ENCODE results near the gene SLC35E1.
"Not testable (repeated sequence)": the region's sequence is repeated elsewhere in the genome, so short reads cannot be mapped to it uniquely, and the experiment has no call there.

The SLC35E1 gene

DNA sequence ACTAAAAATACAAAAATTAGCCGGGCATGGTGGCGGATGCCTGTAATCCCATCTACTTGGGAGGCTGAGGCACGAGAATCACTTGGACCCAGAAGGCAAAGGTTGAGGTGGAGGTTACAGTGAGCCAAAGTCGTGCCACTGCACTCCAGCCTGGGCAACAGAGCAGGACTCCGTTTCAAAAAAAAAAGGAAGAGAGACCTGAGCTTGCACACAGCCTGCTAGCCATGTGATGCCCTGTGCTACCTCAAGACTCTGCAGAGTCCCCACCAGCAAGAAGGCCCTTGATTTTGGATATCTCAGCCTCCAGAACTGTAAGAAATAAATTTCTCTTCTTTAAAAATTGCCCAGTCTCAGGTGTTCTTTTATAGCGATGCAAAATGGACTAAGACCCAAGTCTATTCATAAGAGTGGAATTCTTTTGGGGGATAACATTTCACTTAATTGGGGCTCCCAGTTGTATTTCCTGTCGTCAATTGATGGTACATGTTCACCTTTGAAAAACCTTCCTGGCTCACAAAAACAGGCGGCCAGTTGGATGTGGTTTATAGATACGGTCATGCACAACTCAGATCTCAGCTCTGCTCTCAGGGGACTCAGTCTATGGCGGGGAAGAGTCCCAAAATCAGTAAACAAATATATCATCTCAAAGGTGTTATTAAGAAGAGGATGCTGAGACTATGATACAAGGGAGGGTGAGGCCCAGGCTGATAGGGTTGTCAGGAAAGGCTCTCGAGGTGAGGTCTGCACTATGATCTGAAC lies 27.6 kb downstream of the SLC35E1 start:
- no peak for DNase-seq (ENCODE audit: low read depth in 2 of 2)

DNA sequence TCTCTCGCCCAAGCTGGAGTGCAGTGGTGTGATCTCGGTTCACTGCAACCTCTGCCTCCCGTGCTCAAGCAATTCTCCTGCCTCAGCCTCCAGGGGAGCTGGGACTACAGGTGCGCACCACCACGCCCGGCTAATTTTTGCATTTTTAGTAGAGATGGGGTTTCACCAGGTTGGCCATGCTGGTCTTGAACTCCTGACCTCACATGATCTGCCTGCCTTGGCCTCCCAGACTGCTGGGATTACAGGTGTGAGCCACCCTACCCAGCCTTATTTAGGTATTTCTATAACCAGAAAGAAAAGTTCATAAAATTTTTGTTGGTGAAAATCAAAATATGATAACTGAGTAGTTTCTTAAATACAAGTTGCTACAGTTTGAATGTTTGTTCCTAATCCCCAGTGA lies 28.5 kb downstream of the SLC35E1 start:
- not testable (repeated sequence) for DNase-seq (ENCODE audit: low read depth in 2 of 2)

GRCh38 chr19:16542910-16543472 lies 29.2 kb downstream of the SLC35E1 start:
- no peak for DNase-seq (ENCODE audit: low read depth in 2 of 2)

GRCh38 chr19:16542045-16542909 lies 29.9 kb downstream of the SLC35E1 start, which contains the start of gene CHERP:
TSS of gene CHERP (minus strand) at chr19:16542437. CDS start at chr19:16542378, 59 bp downstream.
- DNase-seq (ENCODE audit: low read depth in 2 of 2), result peak; percentile 91 to 93

- DNase-seq (ENCODE audit: low read depth in 2 of 2), result no peak
Measured at GRCh38 chr19:16541526-16542044, 30.6 kb downstream of the SLC35E1 start.

GRCh38 chr19:16540948-16541347 lies 31.3 kb downstream of the SLC35E1 start:
- no peak for DNase-seq (ENCODE audit: low read depth in 2 of 2)

GRCh38 chr19:16537111-16537510 lies 35.1 kb downstream of the SLC35E1 start:
- DNase-seq (ENCODE audit: low read depth in 2 of 2), result no peak

- DNase-seq (ENCODE audit: low read depth in 2 of 2), result no peak
Measured at GRCh38 chr19:16536130-16536529, 36.1 kb downstream of the SLC35E1 start.

GRCh38 chr19:16535381-16535780 lies 36.8 kb downstream of the SLC35E1 start:
- no peak for DNase-seq (ENCODE audit: low read depth in 2 of 2)

DNA sequence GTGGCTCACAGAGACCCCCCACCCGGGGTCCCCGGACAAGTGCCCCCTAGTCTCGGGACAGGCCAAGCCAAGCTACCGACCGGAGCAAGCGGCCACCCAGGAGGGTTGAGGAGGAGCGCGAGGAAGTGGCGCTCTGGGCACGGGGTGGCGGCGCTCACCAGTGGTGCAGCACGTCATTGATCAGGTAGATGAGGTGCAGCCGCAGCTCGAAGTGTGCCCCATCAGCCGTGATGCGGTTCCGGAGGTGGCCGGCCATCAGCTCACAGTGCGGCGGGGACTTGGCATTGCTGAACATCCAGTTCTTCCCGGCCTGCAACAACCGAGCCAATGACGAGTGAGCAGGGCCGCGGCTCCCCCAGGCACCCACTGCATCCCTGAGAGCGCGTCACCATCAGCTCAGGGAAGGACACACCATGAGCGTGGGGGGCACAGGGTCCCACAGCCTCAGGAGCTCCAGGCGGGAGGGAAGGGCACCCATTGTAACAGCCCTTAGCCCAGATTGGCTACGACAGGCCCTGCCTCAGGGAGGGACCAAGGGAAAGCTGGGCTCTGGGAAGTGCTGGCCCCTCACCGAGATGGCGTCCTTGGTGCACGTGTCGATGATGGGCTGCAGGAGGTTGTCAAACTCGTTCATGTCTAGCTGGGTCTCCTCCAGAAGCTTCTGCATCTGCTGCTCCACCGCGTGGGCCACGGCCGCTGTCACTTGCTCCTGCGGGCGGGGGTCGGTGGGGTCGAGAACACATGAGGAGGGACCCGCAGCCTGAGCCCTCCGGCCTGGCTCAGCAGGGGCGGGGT lies 39.6 kb downstream of the SLC35E1 start:
- DNase-seq (ENCODE audit: low read depth in 2 of 2), result no peak

DNA sequence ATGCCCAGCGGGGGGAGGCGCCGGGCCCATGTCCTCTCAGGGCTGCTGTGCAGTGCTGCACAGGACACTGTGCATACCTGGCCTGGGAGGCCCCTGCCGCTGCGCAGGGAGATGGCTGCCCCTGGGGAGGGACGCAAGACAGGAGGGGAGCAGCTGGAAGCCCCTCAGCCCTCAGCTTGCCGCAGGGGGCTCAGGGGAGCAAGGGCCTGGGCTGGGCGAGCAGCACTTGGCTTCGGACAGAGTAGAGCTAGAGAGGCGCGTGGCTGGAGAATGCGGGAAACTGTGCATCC lies 40.9 kb downstream of the SLC35E1 start:
- no peak for DNase-seq (ENCODE audit: low read depth in 2 of 2)

- DNase-seq (ENCODE audit: low read depth in 2 of 2), result no peak
Measured at GRCh38 chr19:16530540-16531379, 41.5 kb downstream of the SLC35E1 start.

GRCh38 chr19:16529466-16530144 lies 42.6 kb downstream of the SLC35E1 start:
- DNase-seq (ENCODE audit: low read depth in 2 of 2), result no peak

DNA sequence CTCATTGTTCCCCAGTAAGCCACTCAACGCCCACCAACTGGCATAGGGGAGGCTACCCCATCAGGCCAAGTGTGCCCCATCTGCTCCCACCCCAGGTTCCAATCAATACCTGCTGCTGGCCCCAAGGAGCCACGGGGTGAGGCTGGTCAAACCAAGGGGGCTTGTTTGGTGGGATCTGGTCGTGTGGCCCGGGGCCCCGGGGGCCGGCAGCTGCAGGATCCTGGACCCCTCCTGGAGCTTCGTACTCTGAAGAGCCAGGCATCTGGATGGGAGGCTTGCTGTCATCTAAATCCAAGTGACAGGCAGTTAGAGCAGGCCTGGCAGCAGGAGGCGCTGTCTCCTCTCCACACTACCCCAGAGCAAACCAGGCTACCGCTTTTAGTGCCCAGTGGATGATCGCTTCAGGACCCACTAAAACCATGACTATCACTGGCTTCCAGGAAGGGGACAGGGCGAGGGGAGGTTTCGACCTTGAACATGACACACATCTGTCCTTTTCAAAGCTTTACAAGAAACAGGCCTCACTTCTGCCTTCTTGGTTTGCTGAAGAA lies 44.2 kb downstream of the SLC35E1 start:
- peak in 1 of 2 donors; percentile 34 for DNase-seq (ENCODE audit: low read depth in 2 of 2)

DNA sequence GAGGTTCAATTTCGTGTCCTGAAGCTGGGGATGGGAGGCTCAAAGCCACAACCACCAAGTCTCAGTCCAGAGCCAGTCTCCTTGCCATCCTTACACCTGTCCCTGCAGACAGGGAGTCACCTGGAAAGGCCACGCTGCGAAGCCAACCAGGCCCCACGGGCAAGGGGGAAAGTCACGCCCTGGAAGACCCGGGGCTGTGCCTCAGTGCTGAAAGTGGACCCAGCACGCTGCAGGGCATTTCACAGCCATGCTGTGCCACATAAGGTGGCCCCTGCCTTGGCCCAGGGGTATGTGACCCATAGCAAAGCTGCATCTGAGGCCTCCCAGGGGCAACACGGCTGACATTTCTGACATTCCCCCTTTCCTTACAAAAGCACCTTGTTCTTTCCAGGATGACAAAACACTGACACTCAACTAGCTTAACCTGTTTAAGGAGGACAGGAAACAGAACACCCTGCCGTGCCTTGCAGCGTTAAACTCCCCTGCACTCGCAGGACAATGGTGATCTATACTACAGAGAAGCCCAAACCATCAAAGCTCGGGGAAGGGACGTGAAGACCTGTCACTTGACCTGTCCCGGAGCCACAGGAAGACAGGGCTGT lies 44.8 kb downstream of the SLC35E1 start:
- no peak for DNase-seq (ENCODE audit: low read depth in 2 of 2)

DNA sequence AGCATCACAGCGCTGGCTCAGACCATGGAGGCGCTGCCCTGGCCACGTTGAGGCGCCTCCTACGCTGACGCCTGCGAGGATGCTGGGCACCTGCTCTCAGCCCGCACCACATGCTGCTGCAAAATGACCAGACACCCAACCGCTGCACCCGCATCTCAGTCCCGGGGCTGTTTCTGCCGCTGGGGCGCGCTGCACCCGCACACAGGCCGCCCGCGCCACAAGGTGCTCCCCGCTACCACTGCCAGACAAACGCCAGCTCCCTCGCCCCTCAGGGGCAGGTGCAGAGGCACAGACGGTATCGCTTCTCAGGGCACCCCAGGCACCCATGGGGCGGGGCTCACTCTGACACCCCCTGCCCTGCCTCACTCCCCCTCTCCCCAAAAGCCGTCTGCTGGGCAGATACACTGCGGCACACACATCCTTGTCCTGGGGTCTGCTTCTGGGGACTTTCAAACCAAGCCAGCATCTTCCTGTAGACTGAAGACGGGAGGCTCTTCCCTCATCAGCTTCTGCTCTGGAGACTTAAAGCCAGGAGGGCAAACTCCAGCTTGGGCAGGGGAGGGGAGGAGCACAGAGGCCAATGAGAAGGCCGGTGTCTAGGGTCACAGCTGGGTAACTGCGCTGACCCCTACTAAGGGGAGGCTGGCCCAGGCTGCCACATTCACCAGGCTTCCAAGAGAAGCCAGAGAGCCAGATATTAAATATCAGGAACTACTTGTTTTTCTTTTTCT lies 46.3 kb downstream of the SLC35E1 start:
- no peak for DNase-seq (ENCODE audit: low read depth in 2 of 2)

DNA sequence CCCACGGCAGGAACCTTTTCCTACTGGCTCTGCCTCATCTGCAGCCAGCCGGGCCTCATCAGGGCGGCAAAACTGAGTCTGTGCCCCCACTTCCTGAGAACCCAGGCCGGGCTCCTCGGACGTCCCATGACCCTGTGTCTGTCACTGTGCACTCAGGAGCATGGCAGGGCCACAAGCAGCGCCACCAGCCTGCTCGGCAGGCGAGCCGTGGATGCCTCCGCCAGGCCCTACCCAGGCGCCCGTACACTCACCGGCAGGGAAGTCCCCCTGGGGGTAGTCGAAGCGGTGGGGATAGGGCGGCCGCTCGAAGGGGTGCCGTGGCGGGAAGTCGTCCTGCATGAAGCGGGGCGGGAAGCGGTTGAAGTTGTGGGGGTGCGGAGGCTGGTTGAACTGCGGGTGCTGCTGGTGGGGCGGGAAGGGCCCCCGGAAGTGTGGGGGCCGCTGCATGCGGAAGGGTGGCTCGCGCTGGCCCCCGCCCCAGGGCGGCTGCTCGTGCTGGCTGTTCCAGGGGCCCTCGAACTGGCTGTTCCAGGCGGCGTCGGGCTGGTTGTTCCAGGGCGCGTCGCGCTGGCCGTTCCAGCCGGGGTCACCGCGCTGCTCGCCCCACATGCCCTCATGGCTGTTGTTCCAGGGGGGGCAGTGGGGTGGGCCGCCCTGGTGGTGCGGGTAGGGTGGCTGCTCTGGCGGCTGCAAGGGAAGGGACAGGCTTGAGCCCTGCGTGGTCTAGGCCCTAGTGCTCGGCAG lies 47.1 kb downstream of the SLC35E1 start:
- no peak for DNase-seq (ENCODE audit: low read depth in 2 of 2)
